HG03280 (cell line): ENCODE measurements around the gene EBF3.

Source experiments
- ATAC-seq: cut with Tn5 transposase; IDR thresholded peaks from one replicate; pipeline ENCODE4 v1.9.1; 2021; ENCODE audit warnings: mild to moderate bottlenecking, moderate library complexity; ENCODE audit not compliant: unreplicated experiment

EBF3 gene

DNA sequence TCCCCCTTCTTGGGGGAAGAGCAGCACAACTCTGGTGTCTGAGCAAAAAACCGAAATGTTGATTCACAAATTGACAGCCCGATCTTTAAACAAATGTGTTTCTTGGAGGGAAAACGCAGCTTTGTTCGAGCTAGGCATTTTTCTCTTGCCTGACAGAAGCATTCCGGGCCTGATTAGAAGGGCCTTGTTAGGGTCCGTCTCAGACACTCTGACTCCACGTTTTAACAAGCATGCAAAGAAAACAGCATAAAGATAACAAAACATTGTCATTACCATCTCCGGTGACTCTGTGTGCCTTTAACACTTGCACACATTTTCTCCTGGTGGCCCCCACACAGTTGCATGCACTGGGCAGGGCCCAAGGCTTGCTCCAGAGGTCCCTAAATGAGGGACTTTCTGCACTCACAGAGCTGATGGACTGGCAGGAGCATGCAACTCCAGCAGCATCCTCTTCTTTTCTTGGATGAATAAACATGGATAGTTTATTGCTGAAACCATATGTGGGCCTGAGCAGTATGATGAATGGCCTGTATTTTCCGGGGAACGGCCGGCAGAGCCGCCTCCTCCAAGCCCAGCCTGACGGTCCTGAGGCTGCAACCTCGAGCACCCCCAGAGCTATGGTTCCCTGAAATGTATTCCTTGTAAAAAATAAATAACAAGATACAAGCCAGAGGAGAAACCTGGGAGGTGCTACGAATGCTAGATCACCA is 50.9 kb downstream of the EBF3 start:
- no peak for ATAC-seq

- ATAC-seq: no peak
Observed at GRCh38 chr10:129912166-129912917, 51.7 kb downstream of the EBF3 start.

GRCh38 chr10:129911451-129912165 is 52.5 kb downstream of the EBF3 start:
- no peak for ATAC-seq

DNA sequence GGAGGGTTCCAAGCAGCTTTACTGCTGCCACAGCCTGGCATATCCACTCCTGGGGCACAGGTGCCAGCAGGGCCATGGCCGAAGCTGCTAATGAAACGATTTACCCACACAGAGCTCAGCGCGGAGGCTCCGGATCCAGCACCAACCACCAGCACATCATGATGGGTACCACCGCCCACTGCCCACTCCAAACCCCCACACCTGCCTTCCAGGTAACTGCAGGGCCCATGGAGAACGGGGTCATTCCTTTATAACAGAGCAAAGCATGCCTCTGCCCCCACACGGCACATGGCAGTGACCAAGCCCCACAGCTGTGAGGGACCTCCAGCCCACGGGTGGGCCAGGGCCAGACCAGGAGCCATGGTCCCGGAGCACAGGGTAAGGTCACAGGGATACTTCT is 53.2 kb downstream of the EBF3 start:
- ATAC-seq: no peak

GRCh38 chr10:129909531-129910256 is 54.4 kb downstream of the EBF3 start:
- no peak for ATAC-seq

DNA sequence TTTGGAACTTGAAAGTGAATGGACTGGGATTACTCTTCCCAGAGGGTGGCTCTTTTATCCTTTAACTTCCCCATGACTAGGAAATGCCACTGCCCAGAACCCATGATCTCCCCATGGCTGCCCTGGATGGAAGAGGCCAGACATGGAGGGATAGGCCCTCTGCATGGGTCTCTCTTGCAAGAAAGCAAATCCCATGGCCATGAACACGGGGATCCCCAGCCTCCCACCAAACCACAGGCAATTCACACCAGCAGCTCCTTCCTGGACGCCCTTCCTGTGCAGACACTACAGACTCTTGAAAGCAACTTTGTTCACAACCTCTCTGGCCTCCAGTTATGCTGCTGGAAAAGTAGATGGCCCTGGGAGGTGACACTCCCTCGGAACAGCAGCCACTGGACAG is 55.0 kb downstream of the EBF3 start:
- ATAC-seq: no peak

GRCh38 chr10:129908406-129908805 is 55.7 kb downstream of the EBF3 start:
- ATAC-seq: no peak

GRCh38 chr10:129905553-129905952 is 58.5 kb downstream of the EBF3 start:
- ATAC-seq: no peak

DNA sequence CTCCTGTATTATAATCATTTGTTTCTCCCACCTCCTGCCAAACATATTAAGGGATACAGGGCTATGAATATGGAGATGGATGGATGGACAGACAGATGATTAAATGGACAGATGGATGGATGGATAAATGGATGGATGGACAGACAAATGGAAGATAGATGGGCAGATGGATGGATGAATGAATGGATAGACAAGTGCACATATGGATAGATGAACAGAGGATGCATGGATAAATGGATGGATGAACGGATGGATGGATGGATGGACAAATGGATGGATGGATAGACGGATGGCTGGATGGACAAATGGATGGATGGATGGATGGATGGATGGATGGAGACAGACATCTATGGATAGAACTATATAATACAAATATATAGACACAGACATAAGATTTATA is 59.8 kb downstream of the EBF3 start:
- ATAC-seq: no peak

DNA sequence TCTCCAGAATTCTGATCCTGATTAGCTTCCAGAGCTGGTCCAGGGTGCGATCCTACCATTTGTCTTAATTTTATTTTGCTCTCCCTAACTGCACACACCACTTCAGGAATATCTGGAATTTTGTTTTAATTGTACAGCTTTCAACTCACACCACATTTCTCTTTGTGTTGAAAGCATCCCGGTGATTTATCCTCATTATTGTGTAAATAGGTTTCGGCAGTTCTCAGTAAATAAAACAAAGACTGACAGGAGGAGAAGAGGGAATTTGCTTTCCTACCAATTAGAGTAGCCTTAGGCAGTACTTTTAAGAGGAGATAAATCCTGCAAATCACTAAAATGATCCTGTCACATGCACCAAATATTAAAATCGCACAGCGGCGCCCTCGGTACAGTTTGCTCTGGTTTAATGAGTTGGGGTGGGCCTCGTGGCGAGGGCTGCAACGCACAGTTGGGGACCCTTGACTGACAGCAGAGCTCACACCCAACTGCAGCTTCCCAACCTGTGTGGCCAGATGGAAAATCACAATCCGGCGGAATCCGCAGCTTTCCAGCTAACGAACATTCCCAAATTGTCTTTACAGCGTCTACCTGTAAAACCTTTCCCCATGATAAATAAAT is 62.6 kb downstream of the EBF3 start:
- no peak for ATAC-seq

- ATAC-seq: no peak
Observed at GRCh38 chr10:129900825-129901224, 63.2 kb downstream of the EBF3 start.

- ATAC-seq: no peak
Observed at GRCh38 chr10:129899276-129900130, 64.6 kb downstream of the EBF3 start.

- no peak for ATAC-seq
Observed at GRCh38 chr10:129898706-129899268, 65.3 kb downstream of the EBF3 start.

DNA sequence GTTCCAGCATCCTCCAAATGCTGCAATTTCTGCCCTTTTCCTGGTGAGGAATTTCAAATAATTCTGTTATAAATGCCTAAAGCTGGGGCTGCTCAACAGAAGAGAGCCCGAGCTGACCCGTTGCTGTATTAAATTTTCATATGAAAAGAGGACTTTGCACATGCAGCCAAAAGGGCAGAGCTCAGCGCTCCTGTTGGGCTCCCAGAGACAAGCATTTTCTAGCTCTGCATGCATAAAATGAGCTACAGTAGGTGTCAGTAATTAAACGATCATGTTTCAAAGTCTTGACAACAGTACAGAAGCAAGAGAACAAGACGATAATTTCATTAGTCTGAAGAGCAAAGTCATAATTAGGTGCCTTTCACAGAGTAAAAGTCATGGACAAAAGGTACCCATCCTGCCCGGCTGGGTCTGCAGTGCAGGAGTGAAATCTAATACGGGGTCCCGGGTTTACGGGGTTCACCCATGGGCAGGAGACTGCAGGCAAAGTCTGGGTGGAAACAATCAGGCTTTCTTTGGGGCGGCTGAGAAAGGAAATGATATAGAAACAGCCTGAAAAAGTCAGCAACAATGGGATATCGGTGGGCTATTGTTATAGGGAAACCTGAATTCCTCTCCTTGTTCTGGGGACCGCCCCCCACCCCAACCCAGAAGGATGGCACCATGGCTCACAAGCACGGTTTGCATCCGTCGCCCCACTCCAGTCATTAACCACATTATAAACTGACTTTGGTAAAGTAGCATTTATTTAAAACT is 66.0 kb downstream of the EBF3 start:
- ATAC-seq: no peak

- no peak for ATAC-seq
Observed at GRCh38 chr10:129896860-129897200, 67.2 kb downstream of the EBF3 start.

DNA sequence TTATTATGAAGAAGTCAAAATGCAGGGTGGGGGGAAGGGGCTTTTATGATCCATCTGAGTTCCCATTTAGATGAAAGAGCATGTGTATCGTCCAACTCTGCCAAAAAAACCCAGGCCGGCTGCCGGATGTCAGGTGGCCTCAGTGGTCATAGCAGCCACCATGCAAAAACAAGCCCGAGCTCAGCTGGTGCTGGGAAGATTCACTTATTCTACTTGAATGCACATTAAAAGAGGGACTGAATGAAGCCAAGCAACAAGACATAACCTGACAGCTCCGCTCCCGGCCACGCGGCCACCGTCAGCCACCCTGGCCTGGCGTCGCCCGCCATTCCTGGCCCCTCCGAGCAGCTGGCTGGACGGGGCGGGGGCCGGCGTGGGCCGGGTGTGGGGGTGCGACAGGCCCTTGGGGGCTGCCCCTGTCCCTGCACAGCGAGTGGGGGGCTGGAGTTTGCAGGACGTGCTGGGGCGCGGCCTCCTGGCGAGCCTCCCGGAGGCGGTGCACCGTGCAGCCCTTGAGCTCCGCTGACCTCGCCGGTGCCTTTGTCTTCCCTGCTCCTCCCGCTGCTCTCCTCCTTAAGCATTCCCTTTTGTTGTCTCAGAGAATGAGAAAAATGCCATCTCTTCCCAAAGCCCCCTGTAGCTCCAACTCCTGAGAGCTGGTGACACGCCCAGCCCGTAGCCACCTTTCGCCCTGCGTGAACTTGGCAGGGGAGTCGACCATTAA is 67.8 kb downstream of the EBF3 start:
- ATAC-seq: no peak

GRCh38 chr10:129895811-129896135 is 68.3 kb downstream of the EBF3 start:
- ATAC-seq: no peak

DNA sequence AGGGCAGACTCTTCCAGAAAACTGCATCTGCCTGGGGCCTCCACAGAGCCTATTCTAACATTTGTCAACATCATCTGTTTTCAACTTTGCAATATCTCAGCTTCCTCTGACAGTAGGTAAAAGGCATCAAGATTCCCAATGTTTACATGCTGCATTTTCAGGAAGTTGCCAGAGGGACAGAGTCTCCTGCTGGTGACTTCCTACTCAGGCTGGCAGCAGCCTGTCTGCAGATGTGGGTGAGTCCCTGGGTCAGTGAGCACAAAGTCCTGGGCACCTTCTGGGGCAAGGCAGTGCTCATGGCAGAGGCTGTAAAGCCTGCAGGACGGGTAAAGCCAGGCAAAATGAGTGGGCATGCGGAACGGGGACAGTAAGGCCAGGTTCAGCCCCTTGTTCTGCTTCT is 69.4 kb downstream of the EBF3 start:
- no peak for ATAC-seq
